AG09309 (cell line): Measurements from ENCODE around the gene DNAI7.

Experiments
- DNase-seq: peaks from one replicate; pipeline ENCODE4 v3.0.0-alpha.2; 2010; ENCODE audit warnings: low read depth
- H3K4me3 ChIP-seq: 2 replicates; pipeline ENCODE4 v1.5.1; 2011; ENCODE audit warnings: mild to moderate bottlenecking, low read depth, low read length, moderate library complexity; ENCODE audit not compliant: control insufficient read depth
- TF ChIP-seq, protein P1 (sequence below): IDR thresholded peaks from 2 replicates; pipeline ENCODE4 v1.5.1; 2011; ENCODE audit warnings: mild to moderate bottlenecking, low read depth, low read length, inconsistent platforms; ENCODE audit not compliant: insufficient read depth, control insufficient read depth; ENCODE audit errors: missing control alignments

Gene DNAI7

DNA sequence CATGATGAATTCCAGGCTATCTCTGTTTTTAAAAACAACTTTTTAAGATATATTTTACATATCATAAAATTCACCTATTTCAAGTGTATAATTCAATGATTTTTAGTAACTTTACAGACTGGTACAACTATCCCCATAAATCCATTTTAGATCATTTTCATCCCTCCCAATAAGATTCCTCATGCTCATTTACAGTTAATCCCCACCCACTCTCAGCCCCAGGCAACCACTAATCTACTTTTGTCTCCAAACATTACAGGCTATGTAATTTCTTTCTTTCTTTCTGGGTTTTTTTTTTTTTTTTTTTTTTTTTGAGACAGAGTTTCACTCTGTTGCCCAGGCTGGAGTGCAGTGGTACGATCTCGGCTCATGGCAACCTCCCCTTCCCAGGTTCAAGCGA, 81.3 kb downstream of the DNAI7 start:
- TF ChIP-seq, protein P1, sequence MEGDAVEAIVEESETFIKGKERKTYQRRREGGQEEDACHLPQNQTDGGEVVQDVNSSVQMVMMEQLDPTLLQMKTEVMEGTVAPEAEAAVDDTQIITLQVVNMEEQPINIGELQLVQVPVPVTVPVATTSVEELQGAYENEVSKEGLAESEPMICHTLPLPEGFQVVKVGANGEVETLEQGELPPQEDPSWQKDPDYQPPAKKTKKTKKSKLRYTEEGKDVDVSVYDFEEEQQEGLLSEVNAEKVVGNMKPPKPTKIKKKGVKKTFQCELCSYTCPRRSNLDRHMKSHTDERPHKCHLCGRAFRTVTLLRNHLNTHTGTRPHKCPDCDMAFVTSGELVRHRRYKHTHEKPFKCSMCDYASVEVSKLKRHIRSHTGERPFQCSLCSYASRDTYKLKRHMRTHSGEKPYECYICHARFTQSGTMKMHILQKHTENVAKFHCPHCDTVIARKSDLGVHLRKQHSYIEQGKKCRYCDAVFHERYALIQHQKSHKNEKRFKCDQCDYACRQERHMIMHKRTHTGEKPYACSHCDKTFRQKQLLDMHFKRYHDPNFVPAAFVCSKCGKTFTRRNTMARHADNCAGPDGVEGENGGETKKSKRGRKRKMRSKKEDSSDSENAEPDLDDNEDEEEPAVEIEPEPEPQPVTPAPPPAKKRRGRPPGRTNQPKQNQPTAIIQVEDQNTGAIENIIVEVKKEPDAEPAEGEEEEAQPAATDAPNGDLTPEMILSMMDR: no peak

DNA sequence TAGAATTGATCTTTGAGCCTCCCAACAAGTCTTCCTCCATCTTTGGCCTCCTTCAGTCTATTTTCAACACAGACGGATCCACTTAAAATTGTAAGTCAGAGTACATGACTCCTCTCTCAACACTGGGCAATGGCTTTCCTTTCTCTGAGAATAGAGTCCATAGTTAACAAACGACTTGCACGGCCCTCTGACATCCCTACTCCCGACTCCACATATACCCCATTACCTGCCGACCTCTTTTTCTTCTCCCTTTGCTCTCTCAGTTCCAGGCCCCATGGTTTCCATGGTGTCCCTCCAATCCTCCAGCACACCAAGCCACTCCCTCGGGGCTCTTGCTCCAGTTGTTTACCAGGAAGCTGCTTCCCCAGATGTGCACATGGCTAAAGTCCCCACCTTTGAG, 84.7 kb downstream of the DNAI7 start:
- no peak for DNase-seq
- TF ChIP-seq, protein P1: no peak

More for the DNA sequence above, 81.3 kb downstream of the DNAI7 start:
- H3K4me3 ChIP-seq: no peak overlapping the region
- DNase-seq: no peak

DNA sequence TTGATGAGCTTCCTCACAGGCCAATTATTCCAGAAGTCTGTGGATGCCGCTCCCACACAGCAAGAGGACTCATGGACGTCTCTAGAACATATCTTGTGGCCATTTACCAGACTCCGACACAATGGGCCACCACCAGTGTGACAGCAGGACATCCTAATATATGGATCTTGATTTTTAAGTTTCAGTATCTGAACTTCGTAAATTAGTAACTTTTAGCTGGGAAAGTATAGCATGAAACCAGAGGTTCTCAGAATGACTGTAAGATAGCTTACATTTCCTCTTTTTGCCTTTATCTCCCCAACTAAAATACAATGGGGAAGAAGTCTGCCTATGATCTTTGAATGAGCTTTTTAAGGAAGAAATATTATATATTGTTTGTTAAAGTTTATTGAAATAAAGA, 87.0 kb downstream of the DNAI7 start:
- DNase-seq: no peak
- TF ChIP-seq, protein P1: no peak
- H3K4me3 ChIP-seq: no peak overlapping the region

More for the DNA sequence above, 84.7 kb downstream of the DNAI7 start:
- H3K4me3 ChIP-seq: no peak overlapping the region

DNA sequence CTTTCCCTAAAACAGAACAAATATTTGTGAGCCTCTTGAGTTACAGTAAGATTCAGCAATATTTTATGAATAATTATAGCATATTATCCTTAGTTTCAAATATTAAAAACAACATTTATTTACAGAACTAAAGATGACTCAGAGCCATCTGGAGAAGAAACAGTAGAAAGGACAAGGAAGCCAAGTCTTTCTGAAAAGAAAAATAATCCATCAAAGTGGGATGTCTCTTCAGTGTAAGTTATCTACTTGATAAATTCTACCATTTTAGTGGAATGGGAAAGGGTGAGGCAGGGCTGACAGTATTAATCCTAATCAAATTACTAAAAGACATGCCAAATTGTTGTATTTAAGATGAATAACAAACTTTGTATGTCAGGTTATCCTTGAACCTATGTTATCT, 88.1 kb downstream of the DNAI7 start:
- TF ChIP-seq, protein P1: no peak
- no peak for DNase-seq
- no peak overlapping the region for H3K4me3 ChIP-seq

DNA sequence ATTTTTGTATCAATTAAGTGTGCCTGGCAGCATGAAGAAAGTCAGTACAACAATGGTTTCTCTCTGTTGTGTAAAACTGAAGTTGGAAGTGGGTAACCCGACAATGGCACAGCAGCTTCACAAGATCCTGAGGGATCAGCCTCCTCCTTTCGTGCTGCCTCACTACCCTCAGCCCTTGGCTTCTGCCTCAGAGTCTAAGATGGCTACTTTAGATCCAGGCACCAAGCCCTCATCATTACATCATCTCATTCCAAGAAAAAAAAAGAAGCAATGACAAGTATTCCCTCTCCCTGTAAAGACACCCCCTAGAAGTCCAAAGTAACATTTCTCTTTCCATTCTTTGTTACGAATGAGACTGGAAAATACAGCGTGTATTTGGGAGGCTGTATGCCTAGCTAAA, 92.6 kb downstream of the DNAI7 start:
- DNase-seq: no peak
- TF ChIP-seq, protein P1: no peak
- no peak overlapping the region for H3K4me3 ChIP-seq

DNA sequence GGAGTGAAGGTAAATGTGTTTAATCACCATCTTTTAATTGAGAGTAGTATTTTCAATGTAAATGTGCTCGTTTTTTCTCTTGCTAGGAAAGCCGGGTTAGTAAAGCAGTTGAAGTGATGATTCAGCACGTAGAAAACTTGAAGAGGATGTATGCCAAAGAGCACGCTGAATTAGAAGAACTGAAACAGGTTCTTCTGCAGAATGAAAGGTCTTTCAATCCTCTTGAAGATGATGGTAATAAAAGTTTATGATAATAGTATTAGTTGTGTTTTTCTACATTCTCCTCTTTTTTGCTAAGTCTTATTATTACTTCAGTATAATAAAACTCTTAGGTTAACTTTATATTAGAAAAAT, 93.9 kb downstream of the DNAI7 start:
- TF ChIP-seq, protein P1: no peak
- DNase-seq: no peak
- no peak overlapping the region for H3K4me3 ChIP-seq
